HFF-Myc (cell line): ENCODE data around the gene BLTP1.

ENCODE experiments used
- DNase-seq: peaks from one replicate; pipeline ENCODE4 v3.0.0-alpha.2; 2011; ENCODE audit warnings: low read depth; ENCODE audit errors: extremely low read depth
- H3K4me3 ChIP-seq: replicated peaks from 2 replicates; pipeline ENCODE4 v1.5.1; 2011; ENCODE audit warnings: low read depth, mild to moderate bottlenecking, control low read depth, low read length
- CTCF ChIP-seq: IDR thresholded peaks from 2 replicates; pipeline ENCODE4 v1.5.1; 2012; ENCODE audit warnings: mild to moderate bottlenecking, low read depth, low read length, control low read depth; ENCODE audit errors: missing control alignments

BLTP1 gene

GRCh38 chr4:122167369-122167768, 15.2 kb downstream of the BLTP1 start:
- H3K4me3 ChIP-seq, result no peak overlapping the region
- no peak for DNase-seq
- TF ChIP-seq CTCF, result no peak

- no peak for DNase-seq
- no peak overlapping the region for H3K4me3 ChIP-seq
- TF ChIP-seq CTCF, result no peak
Observed at GRCh38 chr4:122170775-122171174, 18.6 kb downstream of the BLTP1 start.

GRCh38 chr4:122171323-122171722, 19.2 kb downstream of the BLTP1 start:
- H3K4me3 ChIP-seq, result no peak overlapping the region
- no peak for TF ChIP-seq CTCF
- no peak for DNase-seq

GRCh38 chr4:122172266-122172665, 20.1 kb downstream of the BLTP1 start:
- no peak overlapping the region for H3K4me3 ChIP-seq
- TF ChIP-seq CTCF, result no peak
- DNase-seq, result no peak

GRCh38 chr4:122178961-122179360, 26.8 kb downstream of the BLTP1 start:
- DNase-seq, result no peak
- no peak overlapping the region for H3K4me3 ChIP-seq
- TF ChIP-seq CTCF, result no peak

GRCh38 chr4:122195718-122196117, 43.6 kb downstream of the BLTP1 start:
- H3K4me3 ChIP-seq, result no peak overlapping the region
- DNase-seq, result no peak
- TF ChIP-seq CTCF, result no peak
